ENCODE results near the gene TAP2.
A peak's percentile ranks its signal among the peaks of the same experiment; 100 is the strongest.

TAP2 gene

DNA sequence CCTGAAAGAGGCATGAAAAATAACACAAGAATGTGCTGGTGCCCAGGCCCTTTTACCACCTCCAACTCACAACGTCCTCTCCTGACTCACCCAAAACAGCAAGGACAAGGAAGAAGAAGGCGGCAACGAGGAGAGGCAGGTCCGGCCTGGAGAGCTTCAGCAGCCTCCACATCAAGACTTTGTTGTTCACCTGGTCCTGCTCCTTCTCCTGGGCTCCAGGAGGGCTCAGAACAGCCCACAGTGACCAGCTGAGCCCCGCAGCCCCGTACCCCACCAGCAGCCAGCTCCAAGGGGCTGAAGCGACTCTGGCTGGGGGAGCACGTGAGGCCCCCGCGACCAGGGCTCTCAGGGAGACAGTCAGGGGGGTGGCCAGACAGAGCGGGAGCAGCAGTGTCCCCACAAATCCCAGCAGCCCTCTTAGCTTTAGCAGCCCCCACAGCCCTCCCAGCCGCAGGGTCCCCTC lies 857 bp downstream of the TAP2 start:
- Histone ChIP-seq H4K20me1 (ENCODE audit: insufficient read depth, low read length) (no peaks in the 10 kb centered on the region), H3K4me1 (ENCODE audit: insufficient read depth, low read length, severe bottlenecking) (peaks cover 38% of the 10 kb centered on the region), H3K36me3 (ENCODE audit: insufficient read depth, low read length) (peaks cover 75% of the 10 kb centered on the region), H3K9ac (ENCODE audit: low read length) (peak overlapping the region; percentile 92), H3K9me3 (ENCODE audit: low read length) (no peaks in the 10 kb centered on the region), H3K27me3 (ENCODE audit: insufficient read depth, low read length) (no peaks in the 10 kb centered on the region), H3K27ac (ENCODE audit: low read depth, low read length, poor library complexity, severe bottlenecking) (peak overlapping the region; percentile 64), H3K4me3 (ENCODE audit: low read depth, low read length, poor library complexity, severe bottlenecking) (peak overlapping the region; percentile 89), H3F3A (ENCODE audit: insufficient read depth, low read length) (no peaks in the 10 kb centered on the region), H3K4me2 (ENCODE audit: low read length) (peak overlapping the region; percentile 95), H2AFZ (ENCODE audit: low read length) (no peak overlapping the region), H3K79me2 (ENCODE audit: insufficient read depth, low read length) (peaks cover 13% of the 10 kb centered on the region), H3K9me2 (ENCODE audit: low read depth, low read length) (no peaks in the 10 kb centered on the region)
- TF ChIP-seq EZH2 (IDR thresholded peaks at IDR 0.05; ENCODE audit: borderline replicate concordance, low read length): no peak
- no peak for TF ChIP-seq CTCF (IDR thresholded peaks at IDR 0.05; ENCODE audit: low read length)

GRCh38 chr6:32836873-32837272 lies 1.7 kb downstream of the TAP2 start:
- no peaks in the 10 kb centered on the region for H4K20me1 ChIP-seq (ENCODE audit: insufficient read depth, low read length)
- no peak overlapping the region for H3K27ac ChIP-seq (ENCODE audit: low read depth, low read length, poor library complexity, severe bottlenecking)
- H3K4me3 ChIP-seq (ENCODE audit: low read depth, low read length, poor library complexity, severe bottlenecking): peak overlapping the region; percentile 89
- H2AFZ ChIP-seq (ENCODE audit: low read length): no peak overlapping the region
- H3K36me3 ChIP-seq (ENCODE audit: insufficient read depth, low read length): peaks cover 75% of the 10 kb centered on the region
- peaks cover 30% of the 10 kb centered on the region for H3K4me1 ChIP-seq (ENCODE audit: insufficient read depth, low read length, severe bottlenecking)
- no peaks in the 10 kb centered on the region for H3K9me3 ChIP-seq (ENCODE audit: low read length)
- peak overlapping the region; percentile 95 for H3K4me2 ChIP-seq (ENCODE audit: low read length)
- H3K9me2 ChIP-seq (ENCODE audit: low read depth, low read length): no peaks in the 10 kb centered on the region
- TF ChIP-seq CTCF (IDR thresholded peaks at IDR 0.05; ENCODE audit: low read length) (no peak), EZH2 (IDR thresholded peaks at IDR 0.05; ENCODE audit: borderline replicate concordance, low read length) (no peak)
- no peaks in the 10 kb centered on the region for H3F3A ChIP-seq (ENCODE audit: insufficient read depth, low read length)
- H3K27me3 ChIP-seq (ENCODE audit: insufficient read depth, low read length): no peaks in the 10 kb centered on the region
- peaks cover 13% of the 10 kb centered on the region for H3K79me2 ChIP-seq (ENCODE audit: insufficient read depth, low read length)
- peak overlapping the region; percentile 92; the same call in 1 of the 2 replicates for H3K9ac ChIP-seq (ENCODE audit: low read length)

DNA sequence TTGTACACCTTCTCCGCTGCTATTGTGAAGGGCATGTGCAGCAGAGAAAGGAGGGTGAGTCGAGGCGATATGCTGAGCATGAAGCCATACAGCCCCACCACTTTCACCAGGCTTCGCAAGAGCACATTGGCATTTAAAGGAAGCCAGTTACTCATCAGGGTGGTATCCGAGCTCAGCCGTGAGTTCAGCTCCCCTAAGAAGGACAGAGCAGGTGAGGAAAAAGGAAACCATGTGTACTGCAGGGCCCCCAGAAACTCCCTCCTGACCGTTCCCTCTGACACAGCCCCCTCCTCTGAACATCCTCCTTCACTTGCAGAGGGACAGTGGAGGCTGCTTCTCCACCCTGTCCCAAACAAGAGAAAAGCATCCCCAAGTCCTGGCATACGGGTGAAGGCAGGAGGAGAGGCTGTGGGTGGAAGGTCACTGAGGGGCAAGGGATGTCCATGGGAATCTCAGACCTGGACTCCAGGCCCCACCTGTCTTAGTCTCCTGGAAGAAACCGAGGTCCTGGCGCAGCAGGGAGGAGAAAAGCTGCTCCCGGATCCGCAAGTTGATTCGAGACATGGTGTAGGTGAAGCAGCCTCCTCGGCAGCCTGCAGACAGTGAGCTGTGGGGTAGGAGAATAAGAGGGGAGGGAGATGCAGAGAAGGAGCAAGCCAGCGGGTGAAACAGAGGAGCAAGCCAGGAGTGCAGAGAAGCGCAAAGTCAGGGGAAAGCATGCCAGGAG lies 3.2 kb downstream of the TAP2 start:
- H3K36me3 ChIP-seq (ENCODE audit: insufficient read depth, low read length): peaks cover 75% of the 10 kb centered on the region
- no peaks in the 10 kb centered on the region for H3K9me2 ChIP-seq (ENCODE audit: low read depth, low read length)
- TF ChIP-seq CTCF (IDR thresholded peaks at IDR 0.05; ENCODE audit: low read length): no peak
- TF ChIP-seq EZH2 (IDR thresholded peaks at IDR 0.05; ENCODE audit: borderline replicate concordance, low read length): no peak
- no peak overlapping the region for H2AFZ ChIP-seq (ENCODE audit: low read length)
- H3K4me3 ChIP-seq (ENCODE audit: low read depth, low read length, poor library complexity, severe bottlenecking): no peak overlapping the region
- no peak overlapping the region for H3K27ac ChIP-seq (ENCODE audit: low read depth, low read length, poor library complexity, severe bottlenecking)
- H3K9ac ChIP-seq (ENCODE audit: low read length): no peak overlapping the region
- H3K27me3 ChIP-seq (ENCODE audit: insufficient read depth, low read length): no peaks in the 10 kb centered on the region
- H3K4me2 ChIP-seq (ENCODE audit: low read length): no peak overlapping the region
- peaks cover 13% of the 10 kb centered on the region for H3K79me2 ChIP-seq (ENCODE audit: insufficient read depth, low read length)
- H3K9me3 ChIP-seq (ENCODE audit: low read length): no peaks in the 10 kb centered on the region
- H3F3A ChIP-seq (ENCODE audit: insufficient read depth, low read length): no peaks in the 10 kb centered on the region
- H4K20me1 ChIP-seq (ENCODE audit: insufficient read depth, low read length): no peaks in the 10 kb centered on the region
- peaks cover 21% of the 10 kb centered on the region for H3K4me1 ChIP-seq (ENCODE audit: insufficient read depth, low read length, severe bottlenecking)

Data from OCI-LY1 (cell line).